IMR-90 (cell line): ENCODE data around the gene AHCYL1. TPM values are rescaled to one million over a fixed set of nuclear protein-coding genes. Genes with fewer than 3 reads are reported as not detected.

Experiments
- ATAC-seq: fragments of 200-7000 bp; cut with Tn5 transposase; 2 replicates; pipeline ENCODE4 v1.9.1; 2020; ENCODE audit warnings: low read depth, mild to moderate bottlenecking, moderate library complexity
- BruUV-seq: library from RNA; stranded (reverse); fragments of 400-500 nt; replicated peaks from 2 replicates; lab custom pipeline; 2021; lab: Mats Ljungman, UMichigan
- CTCF ChIA-PET: fragments of 300-600 bp; formaldehyde crosslinking; extraction: SDS; loops from one replicate; lab custom pipeline; 2021; ENCODE audit warnings: antibody characterized with exemption; lab: Yijun Ruan, JAX
- POLR2A ChIA-PET: fragments of 300-600 bp; sonication (Branson Sonifier 250); formaldehyde crosslinking; loops from one replicate; lab custom pipeline; 2022; ENCODE audit warnings: antibody characterized with exemption; ENCODE audit not compliant: unreplicated experiment; lab: Charles Lee
- DNase-seq: peaks from one replicate; pipeline ENCODE4 v3.0.0; 2013
- H2AFZ ChIP-seq: replicated peaks from 2 replicates; pipeline ENCODE3; 2013; ENCODE audit warnings: low read length, mild to moderate bottlenecking; ENCODE audit not compliant: poor library complexity
- H2AK5ac ChIP-seq: 2 replicates; pipeline ENCODE4 v1.6.1; 2013; ENCODE audit warnings: low read depth, low read length, inconsistent platforms
- H2AK9ac ChIP-seq: replicated peaks from 2 replicates; pipeline ENCODE3; 2013; ENCODE audit warnings: mild to moderate bottlenecking, low read depth, low read length, moderate library complexity; ENCODE audit not compliant: poor library complexity
- H2BK120ac ChIP-seq: 2 replicates; pipeline ENCODE4 v1.6.1; 2013; ENCODE audit warnings: low read depth, low read length, inconsistent platforms
- H2BK15ac ChIP-seq: 3 replicates; pipeline ENCODE4 v1.6.1; 2013; ENCODE audit warnings: low read depth, low read length, inconsistent platforms
- H2BK20ac ChIP-seq: 2 replicates; pipeline ENCODE4 v1.6.1; 2013; ENCODE audit warnings: low read depth, mild to moderate bottlenecking, inconsistent platforms, low read length, moderate library complexity
- H2BK5ac ChIP-seq: 2 replicates; pipeline ENCODE4 v1.6.1; 2013; ENCODE audit warnings: mild to moderate bottlenecking, low read depth, low read length, inconsistent platforms; ENCODE audit not compliant: poor library complexity, severe bottlenecking
- H3K14ac ChIP-seq: replicated peaks from 2 replicates; pipeline ENCODE4 v1.6.1; 2013; ENCODE audit warnings: low read depth, low read length, inconsistent platforms
- H3K18ac ChIP-seq: 2 replicates; pipeline ENCODE4 v1.6.1; 2013; ENCODE audit warnings: low read depth, low read length, control low read depth
- H3K23ac ChIP-seq: 2 replicates; pipeline ENCODE4 v1.6.1; 2013; ENCODE audit warnings: low read depth, low read length, inconsistent platforms
- H3K27ac ChIP-seq: 2 replicates; pipeline ENCODE4 v1.5.1; 2013; ENCODE audit warnings: mild to moderate bottlenecking, control low read depth, low read length; ENCODE audit not compliant: insufficient read depth
- H3K27me3 ChIP-seq: 2 replicates; pipeline ENCODE4 v1.6.1; 2013; ENCODE audit warnings: low read length; ENCODE audit not compliant: control insufficient read depth, insufficient read depth
- H3K36me3 ChIP-seq: 2 replicates; pipeline ENCODE4 v1.6.1; 2013; ENCODE audit warnings: low read length, mixed read lengths; ENCODE audit not compliant: control insufficient read depth, insufficient read depth
- H3K4ac ChIP-seq: 2 replicates; pipeline ENCODE4 v1.6.1; 2013; ENCODE audit warnings: low read depth, low read length, inconsistent platforms
- H3K4me1 ChIP-seq: 2 replicates; pipeline ENCODE4 v1.6.1; 2013; ENCODE audit warnings: low read length, mixed read lengths; ENCODE audit not compliant: control insufficient read depth, insufficient read depth
- H3K4me2 ChIP-seq: 2 replicates; pipeline ENCODE4 v1.6.1; 2013; ENCODE audit warnings: low read depth, mild to moderate bottlenecking, control low read depth, low read length, moderate library complexity
- H3K4me3 ChIP-seq: 2 replicates; pipeline ENCODE4 v1.5.1; 2013; ENCODE audit warnings: low read depth, mild to moderate bottlenecking, control low read depth, low read length, moderate library complexity; ENCODE audit not compliant: insufficient read depth
- H3K56ac ChIP-seq: 2 replicates; pipeline ENCODE4 v1.6.1; 2013; ENCODE audit warnings: low read length, inconsistent platforms; ENCODE audit not compliant: insufficient read depth; ENCODE audit errors: extremely low read depth
- H3K79me1 ChIP-seq, 2 experiments: 2 replicates each; pipeline ENCODE4 v1.6.1; 2013; ENCODE audit warnings: low read length in 2 of 2, inconsistent platforms in 1 of 2, low read depth in 1 of 2
- H3K9ac ChIP-seq: 2 replicates; pipeline ENCODE4 v1.6.1; 2013; ENCODE audit warnings: low read depth, low read length, control low read depth
- H3K9me1 ChIP-seq: 2 replicates; pipeline ENCODE4 v1.6.1; 2013; ENCODE audit warnings: low read length, inconsistent platforms; ENCODE audit not compliant: insufficient read depth
- H3K9me3 ChIP-seq: 2 replicates; pipeline ENCODE4 v1.6.1; 2013; ENCODE audit warnings: low read length; ENCODE audit not compliant: control insufficient read depth, insufficient read depth
- H4K20me1 ChIP-seq: 2 replicates; pipeline ENCODE4 v1.6.1; 2013; ENCODE audit warnings: low read length, inconsistent platforms; ENCODE audit not compliant: insufficient read depth
- H4K5ac ChIP-seq: 2 replicates; pipeline ENCODE4 v1.6.1; 2013; ENCODE audit warnings: mild to moderate bottlenecking, low read depth, low read length, control low read depth
- H4K8ac ChIP-seq, 2 experiments: 2 replicates each; pipeline ENCODE4 v1.6.1; 2013; ENCODE audit warnings: low read depth in 2 of 2, low read length in 2 of 2, control low read depth in 1 of 2, inconsistent platforms in 1 of 2
- H4K91ac ChIP-seq: 2 replicates; pipeline ENCODE4 v1.6.1; 2013; ENCODE audit warnings: low read depth, low read length, inconsistent platforms; ENCODE audit not compliant: insufficient read depth
- RCOR1 ChIP-seq: IDR thresholded peaks from 2 replicates; pipeline ENCODE4 v1.6.1; 2012; ENCODE audit warnings: mild to moderate bottlenecking, low read length, improper control_type of control experiment; ENCODE audit not compliant: insufficient replicate concordance
- WGBS, 2 experiments: methylation state at CpG; one replicate each; pipeline versions ENCODE4 v1.1.5 to v1.1.7; 2013; ENCODE audit warnings: missing lambda C conversion rate in 2 of 2; ENCODE audit not compliant: insufficient read length in 1 of 2; ENCODE audit errors: extremely low coverage in 2 of 2; 5-methylcytosine and 5-hydroxymethylcytosine counted together
- dilution Hi-C: fragments of 300-500 bp; cut with HindIII; formaldehyde crosslinking; loops from one replicate; pipeline ENCODE4 v1.14.3; 2018; ENCODE audit warnings: low sequenced_read_pairs; ENCODE audit not compliant: unreplicated experiment
- in situ Hi-C: fragments of 300-500 bp; cut with MboI; formaldehyde crosslinking; loops from 3 replicates; pipeline ENCODE4 v1.14.3; 2019; ENCODE audit warnings: low sequenced_read_pairs, inconsistent platforms, mixed read lengths
- intact Hi-C: fragments of 100-400 bp; cut with micrococcal nuclease; formaldehyde crosslinking; loops from 2 replicates; pipeline ENCODE4 v1.10.0; 2022
- polyA plus RNA-seq, 3 experiments: library from polyadenylated mRNA; depleted of rRNA; stranded (reverse); fragments of >200 nt; gene quantifications; 2 replicates each; pipeline ENCODE4 v1.2.3, GENCODE V29; 2012; ENCODE audit warnings: low replicate concordance in 1 of 3
- total RNA-seq: library from RNA; depleted of rRNA; stranded (reverse); fragments of >200 nt; gene quantifications from 2 replicates; pipeline ENCODE4 v1.2.3, GENCODE V29; 2012

AHCYL1 gene
- total and polyA plus RNA-seq, 2 of the 4 experiments (the other 2 are of a cell fraction) = 75.1 to 76.0 TPM

DNA sequence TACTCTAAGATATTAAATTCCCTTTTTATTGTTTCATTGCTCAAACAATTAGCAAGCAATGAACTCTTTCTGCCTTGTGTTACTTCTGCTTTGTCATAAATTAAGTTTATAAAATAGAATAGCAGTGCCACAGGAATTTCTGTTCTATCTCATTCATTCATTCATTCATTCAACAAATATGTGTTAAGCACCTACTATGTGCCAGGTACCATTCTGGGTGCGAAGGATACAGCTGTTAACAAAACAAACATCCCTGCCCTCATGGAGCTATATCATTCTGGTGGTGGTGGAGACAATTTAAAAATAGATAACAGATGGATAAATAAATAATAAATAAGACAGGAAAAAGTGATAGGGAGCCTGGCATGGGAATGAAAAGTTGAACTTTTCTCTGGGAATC is 34.5 kb upstream of the AHCYL1 start:
- H3K56ac ChIP-seq = no peak overlapping the region
- no peak overlapping the region for H3K9ac ChIP-seq
- H3K9me1 ChIP-seq = peaks cover 3% of the 10 kb centered on the region
- H2AK5ac ChIP-seq = no peak overlapping the region
- BruUV-seq = no TSS peak
- no peak overlapping the region for H3K4me3 ChIP-seq
- WGBS, 2 experiments = no CpG with 5 or more reads among the region's 1 CpG
- intact Hi-C loops (no loop called here), in situ Hi-C loops (no loop called here), dilution Hi-C loops (no loop called here)
- no peak overlapping the region for H3K27ac ChIP-seq
- no peak overlapping the region for H4K5ac ChIP-seq
- CTCF ChIA-PET = no interaction called here
- H4K20me1 ChIP-seq = no peaks in the 10 kb centered on the region
- no peak overlapping the region for H2BK15ac ChIP-seq
- no peak overlapping the region for H3K4ac ChIP-seq
- H2BK20ac ChIP-seq = no peak overlapping the region
- H3K27me3 ChIP-seq = no peaks in the 10 kb centered on the region
- H3K18ac ChIP-seq = no peak overlapping the region
- no peak overlapping the region for H2BK5ac ChIP-seq
- ATAC-seq (no peak), DNase-seq (no peak)
- no peaks in the 10 kb centered on the region for H3K9me3 ChIP-seq
- no peak overlapping the region for H4K8ac ChIP-seq
- H3K14ac ChIP-seq = no peak overlapping the region
- no peak overlapping the region for H4K91ac ChIP-seq
- no peak overlapping the region for H2BK120ac ChIP-seq
- no peak overlapping the region for H2AK9ac ChIP-seq
- POLR2A ChIA-PET = no interaction called here
- TF ChIP-seq RCOR1 = no peak
- no peaks in the 10 kb centered on the region for H3K79me1 ChIP-seq
- no peak overlapping the region for H3K4me2 ChIP-seq
- no peak overlapping the region for H2AFZ ChIP-seq
- H3K23ac ChIP-seq = no peak overlapping the region
- peaks cover 6% of the 10 kb centered on the region for H3K4me1 ChIP-seq
- H3K36me3 ChIP-seq = no peaks in the 10 kb centered on the region
